ENCODE measurements around the gene OR5D18. TPM values are rescaled to one million over a fixed set of nuclear protein-coding genes. Genes with fewer than 3 reads are reported as not detected.
"Not testable (repeated sequence)": the region's sequence is repeated elsewhere in the genome, so short reads cannot be mapped to it uniquely, and the experiment has no call there.

OR5D18 gene
- not detected for polyA plus RNA-seq (ENCODE audit: insufficient read length in 10 of 10)
- long read RNA-seq, donor 1: 0 reads
- long read RNA-seq, donor 2: 0 reads
- long read RNA-seq, donor 3: 0 reads
- long read RNA-seq, donor 4: 0 reads
- long read RNA-seq, donor 5: 0 reads
- long read RNA-seq, donor 6: 0 reads
- long read RNA-seq, donor 7: 0 reads
- long read RNA-seq, donor 8: 0 reads
- long read RNA-seq, donor 9: 0 reads

DNA sequence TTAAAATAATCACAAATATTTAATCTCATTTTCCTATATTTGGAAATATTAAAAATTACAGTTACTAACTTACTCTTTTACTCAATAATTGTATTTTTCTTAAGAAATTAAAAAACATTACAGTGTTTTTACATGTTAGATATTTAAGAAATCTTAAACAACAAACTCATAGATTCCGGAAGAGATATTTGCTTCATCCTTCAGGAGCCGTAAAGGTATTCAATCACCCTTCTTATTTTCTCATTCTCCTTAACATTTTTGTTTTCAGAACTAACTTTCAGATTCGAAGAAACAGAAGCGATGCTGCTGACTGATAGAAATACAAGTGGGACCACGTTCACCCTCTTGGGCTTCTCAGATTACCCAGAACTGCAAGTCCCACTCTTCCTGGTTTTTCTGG lies at the start of gene OR5D18:
TSS of gene OR5D18 (plus strand) at position 301 of the 400 bp plus-strand sequence. CDS start at position 301, 0 bp downstream.
- no peak for DNase-seq

DNA sequence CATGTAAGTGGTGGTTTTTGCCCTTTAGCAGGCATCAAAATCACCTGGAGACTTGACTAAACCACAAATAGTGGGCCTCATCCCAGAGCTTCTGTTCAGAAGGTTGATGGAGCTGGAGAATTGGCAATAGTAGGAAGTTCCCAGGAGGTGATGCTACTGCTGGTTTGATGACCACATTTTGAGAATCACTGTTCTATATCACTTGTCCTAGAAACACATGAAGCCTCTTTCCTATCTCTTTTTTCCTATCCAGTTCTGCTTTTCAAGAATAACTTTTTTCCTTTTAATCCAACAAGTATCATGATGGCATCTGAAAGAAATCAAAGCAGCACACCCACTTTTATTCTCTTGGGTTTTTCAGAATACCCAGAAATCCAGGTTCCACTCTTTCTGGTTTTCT lies 46.3 kb upstream of the OR5D18 start, which contains the start of gene OR5D13:
TSS of gene OR5D13 (plus strand) at position 301 of the 400 bp plus-strand sequence. CDS start at position 301, 0 bp downstream.
- DNase-seq: no peak

DNA sequence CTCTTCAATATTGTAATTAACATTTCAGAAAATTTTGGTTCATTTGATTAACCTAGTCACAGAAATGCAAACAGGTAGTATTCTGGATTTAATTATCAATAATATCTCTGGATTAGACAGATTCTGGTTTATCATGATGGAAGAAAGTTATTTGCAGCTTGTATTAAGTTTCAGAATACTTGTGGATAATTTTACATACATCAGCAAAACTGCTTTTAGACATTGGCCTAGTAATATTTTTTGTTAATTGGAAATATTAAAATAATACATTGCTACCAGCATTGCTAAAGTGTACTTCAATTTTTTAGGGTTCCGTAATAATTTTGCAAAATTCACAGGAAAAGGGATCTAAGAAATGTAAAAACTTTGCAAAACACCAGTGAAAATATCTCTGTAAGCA lies 27.8 kb upstream of the OR5D18 start:
- no peak for DNase-seq

DNA sequence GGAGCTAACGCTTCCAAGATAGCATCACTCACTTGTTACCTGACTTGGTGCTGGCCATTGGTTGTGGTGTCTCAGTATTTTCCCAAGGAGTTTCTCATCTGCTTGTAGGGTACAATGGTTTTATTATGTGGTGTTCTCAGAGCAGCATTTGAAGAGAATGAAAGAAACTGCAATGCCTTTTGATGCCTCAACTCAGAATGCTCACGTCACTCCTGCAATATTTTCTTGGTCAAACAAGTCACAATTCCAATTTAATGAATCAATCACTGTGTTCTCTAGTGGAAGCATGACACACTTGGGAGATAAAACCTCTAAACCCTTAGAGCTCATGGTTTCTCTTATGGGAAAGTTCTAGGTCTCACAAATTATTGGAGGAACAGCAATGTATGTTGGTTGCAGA lies 26.1 kb upstream of the OR5D18 start:
- no peak for DNase-seq

DNA sequence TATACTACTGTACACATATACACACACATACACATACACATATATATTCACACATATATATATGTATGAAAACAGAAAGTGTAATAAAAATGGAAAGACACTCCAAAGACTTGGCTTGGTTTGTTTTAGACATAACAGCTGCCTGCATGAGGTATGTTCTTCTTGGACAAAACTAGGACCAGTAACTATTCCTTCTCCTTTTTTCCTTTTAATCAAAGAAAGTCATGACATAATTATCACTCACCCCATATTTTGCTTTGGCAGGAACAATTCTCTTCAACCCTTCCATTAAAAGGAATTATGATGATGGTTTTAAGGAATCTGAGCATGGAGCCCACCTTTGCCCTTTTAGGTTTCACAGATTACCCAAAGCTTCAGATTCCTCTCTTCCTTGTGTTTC lies 24.2 kb upstream of the OR5D18 start, which contains the start of gene OR5D14:
TSS of gene OR5D14 (plus strand) at position 301 of the 400 bp plus-strand sequence. CDS start at position 301, 0 bp downstream.
- DNase-seq: no peak

DNA sequence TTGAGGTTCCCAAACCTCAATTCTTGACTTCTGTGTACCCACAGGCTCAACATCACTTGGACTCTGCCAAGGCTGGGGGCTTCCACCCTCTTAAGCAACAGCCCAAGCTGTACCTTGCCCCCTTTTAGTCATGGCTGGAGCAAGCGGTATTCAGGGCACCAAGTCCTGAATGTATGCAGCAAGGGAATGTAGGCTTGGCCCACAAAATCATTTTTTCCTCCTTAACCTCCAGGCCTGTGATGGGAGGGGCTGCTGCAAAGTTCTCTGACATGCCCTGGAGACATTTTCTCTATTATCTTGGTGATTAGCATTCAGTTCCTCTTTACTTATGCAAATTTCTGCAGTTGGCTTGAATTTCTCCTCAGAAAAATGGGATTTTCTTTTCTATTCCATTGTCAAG lies 13.2 kb upstream of the OR5D18 start:
- DNase-seq: no peak

DNA sequence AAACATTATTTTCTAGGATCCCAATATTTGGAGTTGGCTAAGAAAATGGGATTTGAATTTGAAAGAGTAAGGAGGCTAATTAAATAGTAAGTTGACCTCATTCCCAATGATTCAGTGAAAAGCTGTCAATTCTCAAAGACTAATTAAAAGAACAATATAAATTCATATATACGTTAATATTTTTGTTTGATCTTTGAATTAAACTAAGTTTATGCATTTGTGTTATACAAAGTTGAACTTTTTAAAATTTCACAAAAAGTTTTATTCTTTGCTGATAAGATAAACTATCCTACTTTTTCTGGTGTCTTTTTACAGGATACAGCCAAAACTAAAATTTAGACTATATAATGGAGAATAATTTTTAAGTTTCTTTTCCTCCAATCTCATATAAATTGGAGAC lies 8.4 kb upstream of the OR5D18 start, which contains the start of gene OR5L1:
TSS of gene OR5L1 (plus strand) at position 301 of the 400 bp plus-strand sequence. CDS start 100 bp downstream, outside the sequence.
- DNase-seq: no peak

DNA sequence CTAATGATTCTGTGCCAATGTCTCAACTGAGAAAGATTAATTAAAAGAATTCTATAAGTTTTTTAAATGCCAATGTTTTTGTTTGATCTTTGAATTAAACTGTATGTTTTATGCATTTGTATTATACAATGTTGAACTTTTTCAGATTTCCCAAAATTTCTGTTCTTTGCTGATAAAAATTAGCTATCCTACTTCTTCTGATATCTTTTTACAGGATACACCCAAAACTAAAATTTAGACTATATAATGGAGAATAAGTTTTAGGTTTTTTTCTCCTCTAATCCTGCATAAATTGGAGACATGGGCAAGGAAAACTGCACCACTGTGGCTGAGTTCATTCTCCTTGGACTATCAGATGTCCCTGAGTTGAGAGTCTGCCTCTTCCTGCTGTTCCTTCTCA lies 7.5 kb downstream of the OR5D18 start, which contains the start of gene OR5L2:
TSS of gene OR5L2 (plus strand) at position 301 of the 400 bp plus-strand sequence. CDS start at position 301, 0 bp downstream.
- no peak for DNase-seq

DNA sequence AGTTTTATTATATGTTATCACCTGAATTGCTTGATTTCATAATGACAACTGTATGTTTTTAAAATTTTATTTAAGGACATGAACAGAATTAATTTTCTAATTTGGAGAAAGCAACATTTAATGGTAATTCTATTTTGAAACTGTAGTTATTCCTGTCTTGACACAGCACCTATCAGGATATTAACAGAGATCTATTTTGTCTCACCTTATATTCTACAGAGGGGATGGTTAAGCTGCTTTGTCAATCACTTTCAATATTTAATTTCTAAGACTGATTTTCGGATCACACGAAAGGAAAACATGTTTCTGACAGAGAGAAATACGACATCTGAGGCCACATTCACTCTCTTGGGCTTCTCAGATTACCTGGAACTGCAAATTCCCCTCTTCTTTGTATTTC lies 19.0 kb downstream of the OR5D18 start, which contains the start of gene OR5D16:
TSS of gene OR5D16 (plus strand) at position 301 of the 400 bp plus-strand sequence. CDS start at position 301, 0 bp downstream.
- DNase-seq: no peak

DNA sequence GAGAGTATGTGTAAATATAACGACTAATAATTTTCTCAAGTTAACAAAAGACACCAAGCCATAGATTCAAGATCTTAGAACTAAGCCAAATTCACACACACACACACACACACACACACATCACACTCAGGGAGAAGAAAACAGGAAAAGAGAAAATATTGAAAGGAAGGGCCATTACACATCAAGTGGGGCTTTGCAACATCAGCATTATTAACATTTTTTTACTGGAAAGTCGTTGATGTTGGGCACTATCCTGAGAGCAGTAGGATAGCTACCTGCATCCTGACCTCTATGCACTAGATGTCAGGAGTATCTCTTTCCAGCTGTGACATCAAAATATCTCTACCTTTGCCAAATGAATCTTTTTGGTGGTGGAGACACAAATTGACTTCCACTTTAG lies 28.0 kb downstream of the OR5D18 start:
- no peak for DNase-seq

DNA sequence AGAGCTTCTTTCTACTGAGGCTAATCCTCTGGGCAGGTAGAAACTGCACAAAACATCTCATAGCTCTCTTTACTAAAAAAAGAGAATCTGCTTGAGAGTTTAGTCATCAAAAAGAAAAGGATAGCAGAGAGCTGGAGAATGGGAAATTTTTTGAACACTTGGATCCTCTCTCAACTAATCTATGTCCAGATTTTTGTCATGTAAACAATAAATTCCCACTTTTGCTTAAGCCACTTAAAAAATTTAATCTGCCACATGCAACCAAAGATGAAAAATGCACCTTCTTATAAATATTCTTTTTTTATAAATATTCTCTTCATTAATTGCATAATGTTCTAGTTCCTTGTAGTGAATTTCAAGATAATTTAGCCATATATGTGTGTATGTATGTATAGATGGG lies 29.6 kb downstream of the OR5D18 start:
- no peak for DNase-seq

DNA sequence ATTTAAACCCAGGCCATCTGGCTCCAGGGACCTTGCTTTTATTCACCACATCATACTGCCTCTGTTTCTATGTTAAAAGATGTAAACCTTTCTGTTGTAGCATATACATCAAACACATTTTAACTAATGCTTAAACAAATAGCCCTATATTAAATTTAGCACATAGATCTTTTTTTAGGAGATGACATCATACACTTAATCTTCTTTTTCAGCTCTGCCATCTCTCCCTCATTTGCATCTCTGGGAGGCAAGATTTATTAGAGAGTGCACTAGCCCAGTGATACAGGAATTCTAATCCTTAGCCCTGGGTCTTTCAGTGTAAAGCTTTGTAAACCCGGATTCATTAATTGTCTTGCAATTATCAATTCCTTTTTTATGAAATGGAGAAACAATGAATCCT lies 32.7 kb downstream of the OR5D18 start:
- DNase-seq: no peak

DNA sequence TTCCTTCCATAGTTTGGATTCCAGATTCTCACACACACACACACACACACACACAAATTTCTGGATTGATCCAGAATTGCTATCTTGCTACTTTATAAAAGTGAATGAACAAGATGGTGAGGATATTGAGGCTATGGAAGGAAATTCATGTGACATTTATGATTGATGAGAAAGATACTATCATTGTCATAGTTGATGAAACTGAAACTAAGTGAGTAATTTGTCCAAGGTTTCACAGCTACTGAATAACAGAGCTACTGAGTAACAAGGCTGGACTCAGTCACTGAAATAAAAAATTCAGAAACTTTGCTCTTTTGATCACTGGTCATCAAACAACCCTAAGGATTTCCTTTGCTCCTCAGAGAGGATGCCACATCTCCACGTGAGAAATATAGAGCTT lies 35.3 kb downstream of the OR5D18 start:
- no peak for DNase-seq

DNA sequence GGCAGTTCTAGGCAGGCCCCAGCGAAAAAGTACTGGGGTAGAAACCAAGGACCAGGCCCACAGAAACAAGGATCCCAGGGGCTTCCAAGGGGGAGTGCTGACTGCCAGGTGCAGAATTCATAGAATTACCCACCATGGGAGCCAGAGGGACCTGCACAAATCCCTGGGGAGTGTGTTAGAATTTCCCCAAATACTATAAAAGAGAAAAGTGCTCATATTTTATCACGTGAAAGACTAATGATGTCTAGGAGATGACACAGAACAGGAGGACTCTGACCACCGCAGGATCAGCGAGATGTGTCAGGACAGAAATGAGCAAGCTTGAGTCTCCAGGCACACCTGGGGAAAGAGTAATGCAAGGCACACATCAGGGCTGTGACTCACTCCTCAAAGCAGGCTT lies 47.9 kb downstream of the OR5D18 start:
- not testable (repeated sequence) for DNase-seq

Other genes with a start within 250 kb of the OR5D18 start
- not detected for gene OR4C16, start 247.5 kb upstream of the OR5D18 start, polyA plus RNA-seq (ENCODE audit: insufficient read length in 10 of 10)
- gene OR4C11, start 212.0 kb upstream of the OR5D18 start, polyA plus RNA-seq (ENCODE audit: insufficient read length in 10 of 10): not detected
- gene OR4P4, start 184.5 kb upstream of the OR5D18 start, polyA plus RNA-seq (ENCODE audit: insufficient read length in 10 of 10): under 1 TPM in 7 of 10 donors, not detected in 3; 0.07 to 0.13 (median 0.11) TPM
- not detected for gene OR4S2, start 171.3 kb upstream of the OR5D18 start, polyA plus RNA-seq (ENCODE audit: insufficient read length in 10 of 10)
- gene OR4C6, start 157.4 kb upstream of the OR5D18 start, polyA plus RNA-seq (ENCODE audit: insufficient read length in 10 of 10): not detected
- gene OR5D13, start 46.2 kb upstream of the OR5D18 start, polyA plus RNA-seq (ENCODE audit: insufficient read length in 10 of 10): not detected
- not detected for gene OR5D14, start 24.1 kb upstream of the OR5D18 start, polyA plus RNA-seq (ENCODE audit: insufficient read length in 10 of 10)
- gene OR5L1, start 8.3 kb upstream of the OR5D18 start, polyA plus RNA-seq (ENCODE audit: insufficient read length in 10 of 10): not detected
- gene OR5L2, start 7.6 kb downstream of the OR5D18 start, polyA plus RNA-seq (ENCODE audit: insufficient read length in 10 of 10): not detected
- not detected for gene OR5D16, start 19.1 kb downstream of the OR5D18 start, polyA plus RNA-seq (ENCODE audit: insufficient read length in 10 of 10)
- not detected for gene TRIM51, start 63.7 kb downstream of the OR5D18 start, polyA plus RNA-seq (ENCODE audit: insufficient read length in 10 of 10)
- not detected for gene OR5W2, start 95.0 kb downstream of the OR5D18 start, polyA plus RNA-seq (ENCODE audit: insufficient read length in 10 of 10)
- not detected for gene OR5I1, start 116.8 kb downstream of the OR5D18 start, polyA plus RNA-seq (ENCODE audit: insufficient read length in 10 of 10)
- gene OR10AG1, start 150.3 kb downstream of the OR5D18 start, polyA plus RNA-seq (ENCODE audit: insufficient read length in 10 of 10): not detected
- not detected for gene OR5F1, start 175.0 kb downstream of the OR5D18 start, polyA plus RNA-seq (ENCODE audit: insufficient read length in 10 of 10)
- gene OR5AS1, start 208.0 kb downstream of the OR5D18 start, polyA plus RNA-seq (ENCODE audit: insufficient read length in 10 of 10): under 1 TPM in 5 of 10 donors, not detected in 5; 0.03 to 0.05 (median 0.03) TPM

Measured in muscle of back (tissue), 13 donors.